Head of caudate nucleus (tissue), 42 donors: Measurements from ENCODE around the gene DHDDS.
"Not testable (repeated sequence)": the region's sequence is repeated elsewhere in the genome, so short reads cannot be mapped to it uniquely, and the experiment has no call there.

Experiments used
- DNase-seq, 42 donors: peaks; one replicate each; pipeline versions ENCODE4 v3.0.0 to v3.0.0-alpha.2; 2020 to 2021; ENCODE audit warnings: mixed read lengths in 7 of 42
- intact Hi-C: fragments of 100-400 bp; cut with DNase I; formaldehyde crosslinking; loops from one replicate; pipeline ENCODE4 v1.15.0; 2022

The DHDDS gene

GRCh38 chr1:26471498-26472319 is 39.6 kb downstream of the DHDDS start:
- intact Hi-C loops = loop anchor here (5.0 kb wide), 1 partner anchor 39 kb away; the partner anchor contains the start of gene DHDDS
- peak in 41 of 42 donors; percentile 10 to 85 (median 53) for DNase-seq

GRCh38 chr1:26472320-26472900 is 40.3 kb downstream of the DHDDS start, which contains the start of gene HMGN2:
HMGN2 (plus strand) TSS chr1:26472440; CDS start chr1:26472613, 173 bp downstream.
- intact Hi-C loops = loop anchor here (5.0 kb wide), 1 partner anchor 40 kb away; the partner anchor contains the start of gene DHDDS
- peak; percentile 92 to 98 (median 96) for DNase-seq

DNA sequence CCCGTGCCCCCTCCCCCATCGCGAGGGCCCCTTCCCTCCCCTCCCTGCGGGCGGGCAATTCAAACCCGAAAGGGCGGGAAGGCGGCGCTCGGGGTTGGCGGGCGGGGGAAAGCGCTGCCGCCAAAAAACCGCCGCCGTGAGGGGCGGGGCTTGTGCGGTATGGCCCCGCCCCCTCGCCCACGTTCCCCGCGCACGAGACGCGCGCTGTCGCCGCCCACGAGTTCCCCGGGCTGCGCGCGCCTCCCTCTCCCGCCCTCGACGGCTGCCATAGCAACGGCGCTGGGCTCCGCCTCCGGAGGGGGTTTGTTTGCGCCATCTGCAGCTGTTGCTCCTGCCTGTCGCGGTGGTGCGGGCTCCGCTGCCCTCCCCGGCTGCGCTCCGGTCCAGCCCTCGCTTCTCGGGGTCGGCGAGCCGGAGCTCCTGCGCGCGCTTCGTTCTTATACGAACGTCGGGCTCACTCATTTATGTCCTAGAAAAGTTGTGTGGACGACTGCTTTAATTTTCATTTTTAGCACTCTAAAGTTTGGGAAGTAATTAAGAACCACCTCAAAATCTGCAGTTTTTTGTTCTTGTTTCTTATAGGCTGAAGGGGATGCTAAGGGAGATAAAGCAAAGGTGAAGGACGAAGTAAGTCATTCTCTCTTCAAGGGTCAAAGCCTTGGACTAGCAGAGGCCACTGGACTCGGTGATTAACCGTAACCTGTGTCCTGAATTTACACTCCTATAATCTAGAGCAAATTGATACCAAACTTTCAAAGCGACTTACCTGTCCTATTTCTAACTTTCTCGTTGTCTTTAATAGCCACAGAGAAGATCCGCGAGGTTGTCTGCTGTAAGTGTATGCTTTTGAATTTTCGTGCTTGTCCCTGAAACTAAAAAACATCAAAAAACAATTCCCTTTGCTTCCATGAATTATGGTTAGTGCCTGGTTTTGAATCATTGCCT is 41.1 kb downstream of the DHDDS start:
- intact Hi-C loops = loop anchor here (5.0 kb wide), 1 partner anchor 41 kb away; the partner anchor contains the start of gene DHDDS
- peak; percentile 93 to 99 (median 98) for DNase-seq

DNA sequence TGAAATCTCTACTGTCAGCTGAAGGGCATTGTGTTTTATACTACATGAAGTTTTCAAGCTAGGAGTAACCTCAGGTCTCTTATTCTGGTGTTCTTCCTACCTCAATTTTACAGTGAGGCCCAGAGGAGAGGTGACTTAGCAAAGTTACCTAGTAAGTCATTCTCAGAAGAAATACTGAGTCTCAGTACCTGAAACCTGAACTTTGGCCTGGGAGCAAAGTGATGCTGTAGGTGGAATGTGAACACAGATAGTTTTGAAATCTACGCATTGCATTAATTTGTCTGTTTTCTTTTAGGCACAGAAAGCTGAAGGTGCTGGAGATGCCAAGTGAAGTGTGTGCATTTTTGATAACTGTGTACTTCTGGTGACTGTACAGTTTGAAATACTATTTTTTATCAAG is 42.7 kb downstream of the DHDDS start:
- intact Hi-C loops = loop anchor here (5.0 kb wide), 1 partner anchor 43 kb away; the partner anchor contains the start of gene DHDDS
- no peak for DNase-seq

DNA sequence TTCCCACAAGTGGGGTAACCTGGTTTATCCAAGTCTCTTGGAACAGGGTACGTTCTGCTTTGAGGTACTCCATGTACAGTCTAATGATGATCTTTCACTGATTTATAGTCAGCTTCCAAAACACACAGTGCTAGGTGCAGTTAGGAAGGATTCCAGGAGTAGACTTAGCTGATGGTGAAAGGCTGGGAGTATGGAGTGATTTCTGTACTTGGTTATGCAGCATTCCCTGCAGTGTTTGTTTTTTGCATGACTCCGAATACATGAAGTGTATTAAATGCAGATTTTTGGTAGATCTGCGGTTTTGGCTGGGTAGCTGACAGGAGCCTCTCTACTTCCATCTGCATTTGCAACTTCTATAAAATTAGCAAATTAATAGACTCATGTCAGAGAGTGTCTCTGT is 43.9 kb downstream of the DHDDS start:
- DNase-seq = no peak
- intact Hi-C loops = no loop called here

GRCh38 chr1:26476958-26477357 is 44.8 kb downstream of the DHDDS start:
- intact Hi-C loops = no loop called here
- no peak for DNase-seq

- intact Hi-C loops = no loop called here
- DNase-seq = no peak
These were observed 45.5 kb downstream of the DHDDS start for GRCh38 chr1:26477446-26478152.

GRCh38 chr1:26478159-26478558 is 46.0 kb downstream of the DHDDS start:
- intact Hi-C loops = no loop called here
- no peak for DNase-seq

GRCh38 chr1:26478988-26479387 is 46.9 kb downstream of the DHDDS start:
- intact Hi-C loops = no loop called here
- no peak for DNase-seq

DNA sequence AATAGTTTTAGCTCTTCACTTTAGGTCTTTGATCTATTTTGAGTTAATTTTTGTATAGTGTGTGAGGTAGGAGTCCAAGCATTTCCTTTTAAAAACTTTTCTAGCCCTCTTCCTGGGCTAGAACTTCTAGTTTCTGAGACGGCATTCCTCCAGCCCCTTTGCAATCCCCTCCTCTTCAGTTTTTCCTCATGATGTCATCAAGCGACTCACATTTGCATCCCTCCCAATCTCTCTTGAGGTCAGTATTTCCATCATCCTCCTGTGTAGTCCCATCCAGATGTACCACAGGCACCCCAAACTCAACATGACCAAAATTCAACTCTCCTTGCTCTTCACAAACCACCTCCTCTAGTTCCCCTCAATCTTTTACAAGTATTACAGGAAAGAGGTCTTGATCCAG is 50.8 kb downstream of the DHDDS start:
- DNase-seq = no peak
- intact Hi-C loops = no loop called here

DNA sequence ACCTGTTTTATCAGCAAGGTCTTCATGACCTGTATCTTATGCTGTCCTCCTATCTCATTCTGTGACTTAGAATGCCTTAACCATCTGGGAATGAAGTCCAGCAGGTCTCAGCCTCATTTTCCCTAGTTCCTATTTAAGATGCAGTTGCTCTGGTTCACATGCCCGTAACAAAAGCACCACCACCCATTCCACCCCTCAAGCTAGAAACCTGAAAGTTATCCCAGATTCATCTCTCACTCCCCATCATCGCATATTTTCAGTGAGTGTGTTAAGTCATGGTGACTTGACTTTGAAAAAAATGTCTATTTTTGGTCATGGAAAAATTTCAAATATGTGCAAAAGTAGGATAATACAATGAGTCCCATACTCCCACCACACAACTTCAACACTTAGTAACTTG is 51.9 kb downstream of the DHDDS start:
- intact Hi-C loops = no loop called here
- no peak for DNase-seq

- DNase-seq = no peak
- intact Hi-C loops = no loop called here
These were observed 58.0 kb downstream of the DHDDS start for GRCh38 chr1:26490155-26490554.

DNA sequence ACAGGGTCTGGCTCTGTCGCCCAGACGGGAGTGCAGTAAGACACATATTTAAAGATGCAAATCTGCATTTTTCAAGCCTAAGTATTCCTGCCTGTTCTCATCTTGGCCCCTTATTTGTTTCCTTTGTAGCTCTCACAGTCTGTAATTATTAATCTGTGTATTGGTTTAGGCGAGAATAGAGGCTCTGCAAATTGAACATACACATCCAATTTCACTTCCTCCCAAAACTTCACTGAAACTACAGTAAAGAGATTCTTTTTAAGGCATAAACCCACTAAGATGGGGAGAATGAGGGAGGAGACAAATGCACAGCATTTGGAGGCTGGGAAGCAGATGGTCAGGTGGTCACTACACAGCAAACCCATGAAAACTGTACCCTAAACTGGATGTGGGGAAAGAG is 61.1 kb downstream of the DHDDS start:
- intact Hi-C loops = no loop called here
- DNase-seq = no peak

GRCh38 chr1:26493938-26494337 is 61.8 kb downstream of the DHDDS start:
- DNase-seq = no peak
- intact Hi-C loops = no loop called here

DNA sequence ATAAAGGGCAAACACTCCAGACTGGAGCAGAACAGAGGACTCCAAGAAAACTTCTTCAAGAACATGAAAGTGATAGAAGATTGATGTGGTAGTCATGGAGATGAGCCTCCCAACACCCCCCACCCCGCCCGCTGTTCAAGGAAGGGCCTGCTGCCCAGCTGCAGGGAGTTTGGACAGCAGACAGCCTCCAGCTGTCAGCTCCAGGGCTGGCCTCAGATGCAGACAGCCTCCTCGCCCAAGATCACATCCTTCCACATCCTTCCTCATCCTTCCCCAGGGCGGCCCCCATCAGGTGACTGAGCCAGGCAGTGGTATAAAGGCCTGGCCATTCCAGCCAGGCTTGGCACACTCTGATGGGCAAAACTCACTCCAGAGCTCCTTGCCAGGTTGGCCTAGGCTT is 64.7 kb downstream of the DHDDS start:
- peak in 2 of 42 donors; percentile 9 to 10 for DNase-seq
- intact Hi-C loops = no loop called here

- no peak for DNase-seq
- intact Hi-C loops = no loop called here
These were observed 66.8 kb downstream of the DHDDS start for GRCh38 chr1:26498894-26499293.

DNA sequence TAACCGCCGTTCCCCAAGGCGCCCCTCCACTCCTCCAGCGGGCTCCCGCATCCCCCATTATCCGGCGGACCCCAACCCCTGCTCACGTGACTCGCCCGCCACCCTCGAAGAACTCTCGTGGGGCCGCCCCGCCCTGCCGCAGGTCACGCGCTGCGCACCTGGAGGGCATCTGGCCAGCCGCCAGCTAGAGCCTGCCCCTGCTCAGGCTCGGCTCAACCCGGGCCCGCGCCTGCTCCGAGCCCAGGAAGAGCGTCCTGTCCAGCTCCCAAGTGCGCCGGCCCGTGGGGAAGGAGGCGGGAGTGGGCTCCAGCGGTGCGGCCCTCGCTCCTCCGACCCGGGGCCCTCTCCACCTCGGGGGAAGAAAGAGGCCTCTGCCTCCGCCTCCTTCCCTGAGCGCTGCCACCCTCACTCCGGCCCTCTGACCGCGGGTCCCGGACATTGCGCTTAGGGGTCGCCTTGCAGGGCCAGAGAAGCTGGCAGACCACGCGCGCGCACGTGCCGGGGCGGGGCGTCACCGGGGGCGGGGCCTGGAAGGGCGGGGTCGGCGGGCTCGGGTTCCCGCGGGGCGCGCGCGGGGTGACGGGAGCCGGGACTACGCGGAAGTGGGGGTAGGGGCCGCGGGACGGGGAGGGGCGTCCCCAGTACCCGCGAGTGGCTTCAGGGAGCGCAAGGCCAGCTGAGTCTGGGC is 68.5 kb downstream of the DHDDS start:
- DNase-seq = peak; percentile 67 to 97 (median 92)

DNA sequence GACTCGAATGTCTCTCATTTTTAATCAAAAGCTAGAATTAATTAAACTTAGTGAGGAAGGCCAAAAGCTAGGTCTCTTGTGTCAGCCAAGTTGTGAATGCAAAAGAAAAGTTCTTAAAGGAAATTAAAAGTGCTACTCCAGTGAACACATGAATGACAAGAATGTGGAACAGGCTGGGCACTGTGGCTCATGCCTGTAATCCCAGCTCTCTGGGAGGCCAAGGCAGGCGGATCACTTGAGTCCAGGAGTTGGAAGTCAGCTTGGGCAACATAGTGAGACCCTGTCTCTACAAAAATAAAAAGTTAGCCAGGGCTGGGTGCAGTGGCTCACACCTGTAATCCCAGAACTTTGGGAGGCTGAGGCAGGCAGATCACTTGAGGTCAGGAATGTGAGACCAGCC is 78.6 kb downstream of the DHDDS start:
- intact Hi-C loops, DNase-seq: not testable (repeated sequence)

More for the DNA sequence above, 68.5 kb downstream of the DHDDS start:
- intact Hi-C loops = loop anchor here (10.0 kb wide), 1 partner anchor 104 kb away; no protein-coding TSS in a partner anchor
